GM10266 (cell line): ENCODE data around the gene RPS6KC1.

Experiments used
- DNase-seq: peaks from one replicate; pipeline ENCODE4 v3.0.0; 2012; ENCODE audit errors: extremely low spot score
- CTCF ChIP-seq: IDR thresholded peaks from 2 replicates; pipeline ENCODE4 v1.5.1; 2012; ENCODE audit warnings: mild to moderate bottlenecking, low read depth; ENCODE audit not compliant: control insufficient read depth, insufficient read depth; ENCODE audit errors: missing control alignments

The RPS6KC1 gene

GRCh38 chr1:213163278-213163711 is 112.3 kb downstream of the RPS6KC1 start:
- DNase-seq = no peak

GRCh38 chr1:213164561-213164960 is 113.5 kb downstream of the RPS6KC1 start:
- no peak for TF ChIP-seq CTCF

More at GRCh38 chr1:213163278-213163711, 112.3 kb downstream of the RPS6KC1 start:
- no peak for TF ChIP-seq CTCF

GRCh38 chr1:213166852-213167251 is 115.8 kb downstream of the RPS6KC1 start:
- TF ChIP-seq CTCF = no peak
- no peak for DNase-seq

More at GRCh38 chr1:213164561-213164960, 113.5 kb downstream of the RPS6KC1 start:
- no peak for DNase-seq

GRCh38 chr1:213171711-213172110 is 120.7 kb downstream of the RPS6KC1 start:
- TF ChIP-seq CTCF = no peak
- no peak for DNase-seq

- no peak for TF ChIP-seq CTCF
- DNase-seq = no peak
Observed at GRCh38 chr1:213176341-213176740, 125.3 kb downstream of the RPS6KC1 start.

- no peak for TF ChIP-seq CTCF
- no peak for DNase-seq
Observed at GRCh38 chr1:213179784-213180183, 128.7 kb downstream of the RPS6KC1 start.

- no peak for TF ChIP-seq CTCF
- DNase-seq = no peak
Observed at GRCh38 chr1:213180833-213181232, 129.8 kb downstream of the RPS6KC1 start.
